GM21528 (cell line): ENCODE data around the gene GAS7.

Source experiments
- ATAC-seq: cut with Tn5 transposase; IDR thresholded peaks from one replicate; pipeline ENCODE4 v1.9.1; 2021; ENCODE audit warnings: mild to moderate bottlenecking, moderate library complexity; ENCODE audit not compliant: unreplicated experiment, low FRiP score

Gene GAS7

DNA sequence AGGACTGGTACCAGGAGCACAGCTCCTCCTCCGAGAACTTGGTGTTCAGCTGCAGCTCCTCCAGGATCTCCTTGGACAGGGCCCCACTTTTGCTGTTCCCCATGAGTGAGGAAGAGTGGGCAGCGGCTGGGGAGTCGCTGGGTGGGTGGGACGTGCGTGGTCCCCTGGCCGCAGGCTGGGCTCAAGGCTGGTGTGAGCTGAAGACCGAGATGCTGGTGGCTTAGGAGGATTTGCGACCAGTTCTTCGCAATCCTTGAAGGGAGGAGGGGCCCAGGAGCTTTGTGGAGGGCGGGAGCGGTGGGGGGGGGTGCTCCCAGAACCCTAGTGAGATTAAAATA, 293.4 kb downstream of the GAS7 start, which contains the start of gene RCVRN:
RCVRN (minus strand) TSS at position 194 of the 338 bp plus-strand sequence; CDS start at position 103, 91 bp downstream.
- no peak for ATAC-seq

DNA sequence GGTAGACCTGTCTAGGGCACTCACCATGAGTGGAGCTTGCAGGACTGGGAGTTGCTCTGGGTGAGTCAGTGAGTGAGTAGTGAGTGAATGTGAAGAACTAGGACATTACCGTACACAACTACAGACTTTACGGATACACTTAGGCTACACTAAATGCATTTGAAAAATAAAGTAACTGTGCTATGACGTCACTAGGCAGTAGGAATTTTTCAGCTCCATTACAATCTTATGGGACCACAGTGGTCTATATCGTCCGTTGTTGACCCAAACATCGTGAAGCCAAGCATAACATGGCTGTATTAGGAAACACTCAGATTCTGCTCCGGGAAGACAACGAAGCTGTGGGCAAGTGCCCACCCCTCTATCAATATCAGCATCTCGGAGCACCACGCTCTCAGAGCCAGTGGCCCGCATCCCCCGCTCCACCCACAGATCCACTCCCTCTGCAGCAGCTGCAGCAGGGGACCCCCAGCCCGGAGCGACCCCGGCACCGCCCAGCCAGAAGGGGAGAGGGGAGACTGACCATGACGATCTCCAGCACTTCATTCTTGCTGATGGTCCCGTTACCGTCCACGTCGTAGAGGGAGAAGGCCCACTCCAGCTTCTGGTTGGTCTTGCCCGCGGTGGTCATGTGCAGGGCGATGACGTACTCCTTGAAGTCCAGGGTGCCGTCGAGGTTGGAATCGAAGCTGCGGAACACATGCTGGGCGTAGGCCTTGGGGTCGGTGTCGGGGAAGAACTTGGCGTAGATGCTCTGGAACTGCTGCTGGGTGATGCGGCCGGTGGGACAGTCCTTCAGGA, 293.9 kb downstream of the GAS7 start:
- ATAC-seq, result no peak

DNA sequence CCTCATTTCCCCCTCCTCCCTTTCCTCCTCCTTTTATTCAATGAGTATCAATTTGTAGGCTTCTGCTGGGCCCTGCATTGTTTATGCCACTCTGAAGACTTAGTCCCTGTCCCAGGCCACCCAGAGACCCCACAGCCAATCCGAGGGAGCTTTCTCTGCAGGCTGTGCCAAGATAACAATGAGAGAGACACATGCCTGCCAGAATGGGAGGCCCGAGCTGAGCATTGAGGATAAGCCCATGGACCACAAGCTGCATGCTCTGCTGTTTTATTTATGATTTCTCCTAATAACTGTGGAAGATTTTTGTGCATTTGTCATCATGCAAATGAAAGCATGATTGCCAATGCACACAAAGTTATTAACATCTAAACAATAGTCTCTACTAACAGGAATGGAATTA, 296.3 kb downstream of the GAS7 start:
- no peak for ATAC-seq

DNA sequence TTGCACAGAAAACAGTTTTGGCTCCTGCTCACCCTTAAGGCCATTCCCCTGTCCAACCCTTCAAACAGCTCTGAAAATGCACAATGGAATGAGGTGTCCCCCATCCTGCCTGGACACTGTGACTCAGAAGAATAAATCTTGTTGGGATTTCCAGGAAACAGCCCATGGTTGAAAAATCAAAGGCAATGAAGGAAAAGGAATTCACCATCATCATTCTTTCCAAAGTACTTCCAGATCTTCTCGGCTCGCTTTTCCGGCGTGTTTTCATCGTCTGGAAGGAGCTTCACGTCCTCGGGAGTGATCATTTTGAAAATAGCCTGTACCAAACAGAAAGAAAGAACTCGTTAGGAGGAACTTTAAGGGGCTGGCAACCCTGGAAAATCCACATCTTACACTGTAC, 297.6 kb downstream of the GAS7 start:
- no peak for ATAC-seq

DNA sequence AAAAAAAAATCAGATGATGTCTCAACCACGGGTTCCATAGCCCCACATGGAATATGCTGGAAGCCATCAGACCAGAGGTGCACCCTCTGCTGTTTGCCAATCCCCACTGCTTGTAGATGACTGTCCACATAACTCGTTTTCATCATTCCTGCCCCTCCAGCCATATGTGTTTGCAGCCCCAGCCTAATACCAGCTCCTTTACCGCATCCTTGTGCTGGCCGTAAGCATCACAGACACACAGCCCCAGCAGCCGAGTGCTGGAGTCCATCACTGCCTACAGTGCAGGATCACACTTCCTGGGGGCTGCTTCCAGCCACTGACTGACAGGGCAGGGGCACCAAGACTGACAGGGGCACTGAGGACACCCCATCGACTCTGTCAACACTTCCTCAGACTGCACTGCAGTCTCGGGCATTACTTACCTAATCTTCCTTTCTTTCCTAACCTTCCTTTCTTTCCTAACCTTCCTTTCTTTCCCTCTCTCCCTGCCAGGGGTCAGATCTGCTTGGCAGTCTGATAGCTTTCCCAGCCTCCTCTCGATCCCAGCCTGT, 298.3 kb downstream of the GAS7 start:
- no peak for ATAC-seq

DNA sequence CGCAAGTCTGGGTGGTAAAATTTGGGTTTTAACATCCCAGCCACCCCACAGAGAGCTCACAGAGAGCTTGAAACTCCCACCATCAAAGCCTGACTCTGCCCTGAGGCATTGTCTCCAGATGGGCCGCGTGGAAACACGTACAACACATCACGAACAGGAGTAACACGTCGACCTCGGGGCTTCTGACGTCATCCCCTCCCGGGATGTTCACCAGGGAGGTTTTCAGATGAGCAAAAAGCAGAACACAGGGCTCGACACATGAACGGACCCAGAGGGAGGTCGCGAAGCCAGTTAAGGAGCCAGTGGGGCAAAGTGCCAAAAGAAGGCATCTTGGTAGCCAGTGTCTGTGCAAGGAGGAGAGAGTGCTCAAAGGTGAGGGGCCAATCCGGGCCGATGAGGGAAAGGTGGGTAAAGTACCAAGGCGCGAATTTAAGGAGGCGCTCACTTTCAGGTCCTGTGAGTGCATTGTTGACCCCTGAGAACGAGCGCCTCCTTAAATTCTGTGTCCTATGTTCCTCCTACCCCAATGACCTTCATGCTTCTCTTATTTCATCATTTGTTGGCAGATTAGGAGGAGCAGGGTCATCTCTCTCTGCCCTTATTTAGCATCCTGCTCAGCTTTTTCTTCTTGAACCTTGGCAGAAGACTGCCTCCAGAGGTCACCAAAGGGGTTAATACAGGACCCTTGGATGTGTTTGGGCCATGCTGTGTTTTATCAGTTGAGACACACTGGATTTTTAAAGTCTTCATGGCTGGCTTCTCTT, 298.9 kb downstream of the GAS7 start:
- ATAC-seq, result no peak

DNA sequence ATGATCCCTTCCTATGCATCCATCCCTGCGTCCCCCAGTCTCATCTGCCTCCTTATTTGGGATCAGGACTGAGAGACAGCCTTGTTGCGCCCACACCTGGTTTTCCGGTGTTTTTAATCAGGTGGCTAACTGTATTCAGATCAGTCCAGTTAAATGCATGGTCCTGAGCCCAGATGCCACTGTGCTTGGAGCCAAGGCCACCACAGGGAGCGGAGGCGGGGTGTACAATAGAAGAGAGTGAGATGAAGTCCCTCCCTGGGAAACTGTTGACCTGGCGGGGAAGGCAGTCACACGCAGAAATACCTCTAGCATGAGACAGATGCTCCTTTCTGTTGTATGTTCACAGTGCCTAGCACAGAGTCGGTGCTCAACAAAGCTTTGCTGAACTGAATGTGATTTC, 299.6 kb downstream of the GAS7 start:
- no peak for ATAC-seq

DNA sequence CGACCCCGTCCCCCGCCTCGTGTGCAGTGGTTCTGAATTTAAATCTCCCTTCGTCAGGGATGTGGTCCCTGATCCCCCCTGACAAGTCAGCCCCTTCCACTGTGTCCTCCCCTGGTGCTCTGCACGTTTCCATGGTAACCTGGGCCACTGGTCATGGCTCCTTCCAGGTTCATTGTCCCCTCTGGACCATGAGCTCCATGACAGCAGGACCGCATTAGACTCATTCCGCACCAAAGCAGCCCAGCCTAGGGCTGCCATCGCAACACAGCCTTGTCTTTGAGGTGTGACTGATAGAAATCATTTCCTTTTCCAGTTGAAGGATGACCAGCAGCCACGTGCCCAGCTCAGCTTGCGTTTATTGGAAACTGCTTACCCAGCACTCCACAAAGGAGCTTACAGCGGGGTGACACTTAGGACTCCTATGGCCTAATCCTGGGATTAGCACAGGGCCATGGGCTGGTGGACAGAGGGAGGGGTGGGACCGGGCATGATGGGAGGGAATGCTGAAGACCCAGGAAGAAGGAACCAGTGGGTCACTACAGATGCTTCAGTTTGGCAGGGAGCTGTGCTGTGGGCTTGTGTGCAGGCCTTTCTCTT, 300.9 kb downstream of the GAS7 start:
- no peak for ATAC-seq

DNA sequence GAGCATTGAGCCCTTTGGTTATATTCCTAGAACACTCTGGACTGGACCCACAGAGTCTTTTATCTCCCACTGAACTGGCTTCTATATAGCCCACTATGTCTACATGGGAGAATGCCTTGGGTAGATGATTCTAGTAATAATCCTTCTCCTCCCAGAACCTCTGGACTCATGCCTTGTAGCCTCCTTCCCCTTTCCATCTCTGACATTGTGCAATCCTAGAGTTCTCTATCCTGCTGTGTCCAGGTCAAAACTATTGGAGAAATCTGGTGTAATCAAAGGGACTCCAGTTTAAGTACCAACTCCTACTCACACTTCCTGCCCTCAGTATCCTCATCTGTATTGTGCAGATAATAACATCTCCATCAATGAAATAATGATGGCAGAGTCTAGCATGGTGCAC, 302.5 kb downstream of the GAS7 start:
- ATAC-seq, result no peak

DNA sequence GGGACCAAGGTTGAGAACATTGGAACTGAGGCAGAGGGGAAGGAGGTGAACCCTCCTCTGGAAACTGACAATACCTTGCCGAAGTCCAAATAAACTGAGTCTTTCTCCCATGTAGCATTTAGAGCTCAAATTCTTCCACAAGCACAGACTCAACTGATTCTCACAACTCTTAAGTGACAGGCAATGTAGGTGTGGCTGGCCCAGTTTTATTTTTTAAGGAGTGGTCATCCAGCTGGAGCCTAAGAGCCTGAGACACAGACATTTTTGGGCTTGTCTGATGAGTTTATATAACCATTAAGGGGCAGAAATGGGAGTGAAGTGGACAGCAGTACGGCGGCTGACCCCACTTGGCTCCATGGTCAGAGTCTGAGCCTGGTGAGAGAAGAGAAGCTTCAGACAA, 304.2 kb downstream of the GAS7 start:
- ATAC-seq, result no peak

DNA sequence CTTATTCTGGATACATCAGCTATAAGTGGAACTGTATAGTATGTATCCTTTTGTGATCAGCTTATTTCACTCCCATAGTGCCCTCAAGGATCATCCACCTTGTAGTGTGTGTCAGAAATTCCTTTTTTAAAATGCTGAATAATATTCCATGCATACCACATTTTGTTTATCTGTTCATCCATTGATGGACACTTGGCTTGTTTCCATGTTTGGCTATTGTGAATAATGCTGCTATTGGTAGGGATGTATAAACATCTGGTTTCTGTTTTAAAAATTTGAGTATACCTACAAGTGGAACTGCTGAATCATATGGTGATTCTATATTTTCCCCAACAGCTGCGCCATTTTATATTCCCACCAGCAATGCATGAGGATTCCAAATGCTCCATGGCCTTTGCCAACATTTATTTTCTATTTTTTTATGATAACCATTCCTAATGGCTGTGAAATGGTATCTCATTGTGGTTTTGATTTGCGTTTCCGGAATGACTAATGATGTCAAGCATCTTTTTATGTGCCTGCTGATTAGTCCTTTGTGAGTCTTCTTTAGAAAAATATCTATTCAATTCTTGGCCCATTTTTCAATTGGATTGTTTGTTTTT, 304.9 kb downstream of the GAS7 start:
- ATAC-seq, result no peak

DNA sequence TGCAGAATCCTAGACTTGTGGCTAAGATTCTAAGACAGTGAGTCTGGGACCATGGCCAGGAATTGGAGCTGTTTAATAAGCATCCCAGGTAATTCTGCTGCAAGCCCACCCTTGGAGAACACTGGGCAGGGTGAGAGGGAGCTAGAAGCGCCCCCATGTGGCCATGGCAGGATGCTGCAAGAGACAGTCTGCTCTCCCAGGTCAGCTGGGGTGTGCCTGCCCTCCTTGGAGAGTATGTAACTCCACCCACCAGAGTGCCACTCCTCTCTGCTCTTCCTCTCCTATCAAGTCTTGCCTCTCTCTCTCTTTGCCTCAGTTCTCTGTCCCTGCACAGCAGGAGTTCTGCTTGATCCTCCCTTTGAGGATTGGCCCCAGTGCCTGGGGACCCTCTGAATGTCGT, 308.3 kb downstream of the GAS7 start:
- ATAC-seq, result no peak

DNA sequence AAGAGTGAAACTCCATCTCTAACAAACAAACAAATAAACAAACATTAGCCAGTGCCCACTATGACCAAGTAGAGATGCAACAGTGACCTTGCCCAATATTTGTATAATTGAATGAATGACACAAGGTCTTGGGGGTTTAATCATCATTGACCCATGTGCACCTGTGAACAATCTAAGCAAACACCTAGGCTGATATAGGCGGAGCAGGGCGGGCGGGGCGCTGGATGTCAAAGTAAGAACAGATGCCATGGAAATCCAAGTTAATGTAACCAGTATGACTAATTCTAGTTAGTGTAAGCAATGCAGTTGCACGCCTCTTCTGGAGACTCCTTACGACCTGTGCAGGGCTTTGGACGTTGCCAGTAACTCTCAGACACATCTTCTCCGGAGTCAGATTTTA, 310.9 kb downstream of the GAS7 start:
- ATAC-seq, result no peak

DNA sequence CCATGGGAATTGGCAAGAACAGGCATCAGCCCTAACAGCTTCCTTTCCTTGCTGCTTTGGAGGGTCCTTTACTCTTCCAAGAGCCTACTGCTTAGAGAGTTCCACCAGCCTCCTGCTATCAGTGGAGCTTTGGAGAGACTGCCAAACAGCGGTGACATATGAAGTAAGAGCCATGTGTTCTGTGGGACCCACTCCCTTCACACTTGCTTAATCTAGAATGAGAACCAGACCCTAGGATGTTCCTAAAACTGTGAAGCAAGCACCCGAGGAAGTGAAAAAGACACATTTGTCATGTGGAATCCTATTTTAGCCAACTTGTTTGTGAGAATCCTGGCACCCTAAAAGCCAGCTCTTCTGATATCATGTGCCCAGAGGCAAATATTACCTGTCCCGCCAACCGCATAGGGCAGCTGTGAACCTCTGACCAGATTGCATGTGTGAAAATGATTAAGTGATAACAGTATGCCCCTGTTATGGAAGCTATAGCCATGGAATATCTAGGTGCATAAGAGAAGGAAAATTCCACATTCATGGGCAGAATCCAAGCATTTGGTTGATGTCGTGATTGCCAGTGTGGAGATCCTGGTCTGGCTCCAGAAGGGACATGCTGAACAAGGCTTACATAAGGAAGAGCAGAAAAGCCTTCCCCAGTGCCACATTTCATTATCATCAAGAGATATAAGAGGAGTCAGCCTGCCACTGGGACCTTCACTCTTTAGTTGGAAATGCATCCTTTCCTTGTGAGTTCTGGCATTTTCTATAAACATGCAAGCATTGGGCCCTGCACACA, 312.1 kb downstream of the GAS7 start:
- no peak for ATAC-seq

DNA sequence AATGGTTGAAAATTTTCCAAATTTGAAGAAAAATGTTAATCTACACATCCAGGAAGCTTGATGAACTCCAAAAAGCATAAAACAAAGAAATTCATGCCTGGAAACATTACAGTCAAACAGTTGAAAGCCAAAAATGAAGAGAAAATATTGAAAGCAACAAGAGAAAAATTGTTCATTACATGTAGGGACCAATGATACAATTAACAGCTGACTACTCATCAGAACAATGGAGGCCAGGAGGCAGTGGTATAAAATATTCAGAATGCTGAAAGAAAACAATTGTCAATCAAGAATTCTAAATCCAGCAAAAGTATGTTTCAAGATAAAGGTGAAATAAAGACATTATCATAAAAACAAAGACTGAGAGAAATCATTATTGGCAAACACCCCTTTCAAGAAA, 315.0 kb downstream of the GAS7 start:
- ATAC-seq, result no peak

DNA sequence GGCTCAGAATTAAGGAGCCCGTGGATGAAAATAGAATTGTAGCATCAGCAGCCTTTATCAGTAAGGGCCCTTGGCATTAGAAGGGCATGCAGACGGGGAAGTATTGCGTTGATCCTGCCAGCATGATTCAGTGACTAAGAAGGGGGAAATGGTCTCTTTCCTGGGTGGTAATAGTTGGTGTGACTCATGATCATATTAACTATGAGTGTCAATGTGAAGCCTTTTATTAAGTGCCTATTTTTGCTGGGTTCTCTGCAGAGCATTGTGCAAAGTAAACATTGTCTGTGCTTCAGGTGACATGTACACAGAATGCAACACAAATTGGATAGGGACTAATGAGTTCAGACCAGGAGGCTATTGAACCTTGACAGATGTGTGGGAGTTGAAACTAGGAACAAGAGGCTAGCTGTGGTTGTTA, 317.8 kb downstream of the GAS7 start:
- no peak for ATAC-seq

DNA sequence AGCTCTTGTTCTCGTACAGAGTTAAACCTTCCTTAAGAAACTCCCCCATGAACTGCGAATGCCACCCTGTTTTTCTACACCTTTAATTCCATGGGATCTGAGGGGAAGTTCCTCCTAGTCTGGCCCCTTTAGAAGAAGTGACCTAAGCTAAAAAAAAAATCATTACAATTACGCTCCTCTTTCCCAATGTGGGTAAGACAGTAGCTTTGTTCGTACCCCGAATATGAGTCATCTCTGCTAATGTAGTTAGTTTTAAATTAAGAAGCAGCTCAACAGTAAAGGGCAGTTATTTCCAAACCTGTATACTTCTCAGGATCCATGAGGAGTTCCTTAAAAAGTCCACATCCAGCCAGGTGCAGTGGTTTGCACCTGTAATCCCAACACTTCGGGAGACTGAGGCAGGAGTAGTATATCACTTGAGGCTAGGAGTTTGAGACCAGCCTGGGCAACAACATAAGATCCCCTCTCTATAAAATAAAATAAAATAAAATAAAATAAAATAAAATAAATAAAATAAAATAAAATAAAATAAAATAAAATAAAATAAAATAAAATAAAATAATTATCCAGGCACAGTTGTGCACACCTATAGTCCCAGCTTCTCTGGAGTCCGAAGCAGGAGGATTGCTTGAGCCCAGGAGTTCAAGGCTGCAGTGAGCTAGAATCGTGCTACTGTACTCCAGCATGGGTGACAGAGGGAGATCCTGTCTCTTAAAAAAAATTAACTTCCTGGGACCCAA, 319.4 kb downstream of the GAS7 start:
- no peak for ATAC-seq

DNA sequence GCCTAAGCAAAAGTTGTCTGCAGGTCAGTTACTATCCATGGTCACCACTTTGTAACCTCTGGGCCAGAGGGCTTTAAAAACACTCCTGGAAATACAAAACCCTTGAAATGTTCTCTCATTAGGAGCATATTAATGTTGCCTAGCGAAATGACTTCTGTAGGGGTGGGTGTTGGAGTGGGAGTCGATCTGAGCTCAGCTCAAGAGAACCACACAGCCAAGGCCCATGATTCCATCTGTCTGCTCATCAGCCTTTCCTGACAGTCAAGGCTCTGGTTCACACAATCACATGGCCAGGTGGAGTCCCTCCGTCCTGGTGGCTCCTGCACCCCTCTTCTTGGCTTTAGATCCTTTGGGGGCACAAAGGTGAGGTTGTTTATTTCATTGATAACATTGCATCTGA, 320.1 kb downstream of the GAS7 start:
- no peak for ATAC-seq

DNA sequence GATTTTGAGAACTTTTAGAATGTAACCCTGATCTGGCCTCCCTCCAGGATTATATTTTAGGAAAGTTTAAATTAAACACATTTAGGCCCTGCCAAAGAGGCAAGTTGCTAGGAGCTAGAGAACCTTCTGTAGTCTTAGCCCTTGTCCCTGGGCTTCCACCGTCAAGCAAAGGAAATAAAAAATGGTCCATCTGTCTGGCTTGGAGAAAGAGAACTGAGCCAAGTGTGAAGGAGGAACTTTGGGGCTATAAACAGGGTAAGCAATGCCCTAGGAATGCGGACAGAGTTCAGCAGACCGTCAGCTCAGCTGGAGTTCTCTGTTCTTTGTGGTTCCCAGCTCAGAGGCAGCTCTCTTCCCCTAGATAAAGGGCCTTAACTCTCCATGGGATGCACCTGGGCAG, 323.0 kb downstream of the GAS7 start:
- ATAC-seq, result no peak

DNA sequence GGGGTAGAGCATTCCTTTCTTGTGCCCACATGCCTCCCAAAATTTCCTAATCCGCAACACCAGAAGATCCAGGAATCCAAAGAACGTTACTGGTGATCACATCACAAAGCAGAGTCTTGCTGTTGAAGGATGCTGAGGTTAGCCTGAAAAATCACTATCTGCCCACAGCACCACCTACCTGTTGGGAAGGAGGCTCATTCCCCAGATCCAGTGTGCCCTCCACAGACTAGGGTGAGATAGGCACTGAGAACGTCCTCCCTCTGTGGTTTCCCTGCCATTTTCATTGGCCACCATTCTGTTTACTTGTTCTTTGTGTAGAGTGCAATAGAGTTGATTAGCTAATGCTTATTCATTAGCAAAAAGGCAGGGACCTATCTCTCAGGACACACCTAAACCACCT, 323.7 kb downstream of the GAS7 start:
- ATAC-seq, result no peak
